WTC11 (cell line): Measurements from ENCODE around the gene KDM3B. TPM values are rescaled to one million over a fixed set of nuclear protein-coding genes. Genes with fewer than 3 reads are reported as not detected.

Experiments used
- ATAC-seq: fragments of 200-7000 bp; cut with Tn5 transposase; 2 replicates; pipeline ENCODE4 v1.10.0; 2021; ENCODE audit warnings: mild to moderate bottlenecking, moderate library complexity
- CTCF ChIA-PET: fragments of 300-600 bp; sonication (Branson Sonifier 250); formaldehyde crosslinking; loops from one replicate; lab custom pipeline; 2021; ENCODE audit warnings: antibody characterized with exemption; lab: Charles Lee
- POLR2A ChIA-PET: fragments of 350-600 bp; sonication (Branson Sonifier 250); formaldehyde crosslinking; loops from one replicate; lab custom pipeline; 2021; ENCODE audit warnings: antibody characterized with exemption; lab: Charles Lee
- DNase-seq: peaks from one replicate; pipeline ENCODE4 v3.0.0; 2021; ENCODE audit warnings: low spot score
- H3K27ac Mint-ChIP-seq: 2 replicates; pipeline ENCODE4 v1.8.0; 2021; ENCODE audit warnings: mixed read lengths
- H3K27me3 Mint-ChIP-seq: 2 replicates; pipeline ENCODE4 v1.8.0; 2021; ENCODE audit warnings: low read depth, mild to moderate bottlenecking, moderate library complexity, mixed read lengths
- H3K36me3 Mint-ChIP-seq: 2 replicates; pipeline ENCODE4 v1.8.0; 2021; ENCODE audit warnings: mixed read lengths
- H3K4me1 Mint-ChIP-seq: 2 replicates; pipeline ENCODE4 v1.8.0; 2022; ENCODE audit warnings: mixed read lengths
- H3K4me3 Mint-ChIP-seq: 2 replicates; pipeline ENCODE4 v1.8.0; 2021; ENCODE audit warnings: mild to moderate bottlenecking, moderate library complexity, mixed read lengths
- H3K9me3 Mint-ChIP-seq: 2 replicates; pipeline ENCODE4 v1.8.0; 2021; ENCODE audit warnings: mixed read lengths
- FOXK1 ChIP-seq: sonication (generic); formaldehyde crosslinking; IDR thresholded peaks from 2 replicates; pipeline ENCODE4 v1.8.0; 2022; ENCODE audit warnings: mild to moderate bottlenecking, moderate library complexity, missing genetic modification reagents
- JUN ChIP-seq: sonication (generic); formaldehyde crosslinking; IDR thresholded peaks from 2 replicates; pipeline ENCODE4 v1.8.0; 2023; ENCODE audit warnings: mild to moderate bottlenecking, missing genetic modification reagents
- MLX ChIP-seq: sonication (generic); formaldehyde crosslinking; IDR thresholded peaks from 2 replicates; pipeline ENCODE4 v1.8.1; 2023; ENCODE audit warnings: mild to moderate bottlenecking, missing genetic modification reagents, moderate library complexity
- MYBL2 ChIP-seq: sonication (generic); formaldehyde crosslinking; IDR thresholded peaks from 2 replicates; pipeline ENCODE4 v1.8.1; 2023; ENCODE audit warnings: mild to moderate bottlenecking, moderate library complexity, missing genetic modification reagents
- NFE2L1 ChIP-seq: sonication (generic); formaldehyde crosslinking; IDR thresholded peaks from 2 replicates; pipeline ENCODE4 v1.8.1; 2023; ENCODE audit warnings: missing genetic modification reagents
- NFYB ChIP-seq: sonication (generic); formaldehyde crosslinking; conservative IDR thresholded peaks from 2 replicates; pipeline ENCODE4 v1.8.0; 2022; ENCODE audit warnings: low read depth, missing genetic modification reagents
- NR1H2 ChIP-seq: sonication (generic); formaldehyde crosslinking; IDR thresholded peaks from 2 replicates; pipeline ENCODE4 v1.9.0; 2021; ENCODE audit warnings: mild to moderate bottlenecking, moderate library complexity, missing genetic modification reagents
- NR3C1 ChIP-seq: sonication (generic); formaldehyde crosslinking; conservative IDR thresholded peaks from 2 replicates; pipeline ENCODE4 v1.8.1; 2023; ENCODE audit warnings: low read depth, mild to moderate bottlenecking, missing genetic modification reagents
- RELA ChIP-seq: sonication (generic); formaldehyde crosslinking; IDR thresholded peaks from 2 replicates; pipeline ENCODE4 v1.8.1; 2022; ENCODE audit warnings: missing genetic modification reagents, mild to moderate bottlenecking, borderline replicate concordance
- SMAD3 ChIP-seq: sonication (generic); formaldehyde crosslinking; IDR thresholded peaks from 2 replicates; pipeline ENCODE4 v1.8.0; 2022; ENCODE audit warnings: missing genetic modification reagents, mild to moderate bottlenecking, borderline replicate concordance
- SMAD4 ChIP-seq: sonication (generic); formaldehyde crosslinking; IDR thresholded peaks from 2 replicates; pipeline ENCODE4 v1.8.0; 2022; ENCODE audit warnings: mild to moderate bottlenecking, missing genetic modification reagents
- TP53 ChIP-seq: sonication (generic); formaldehyde crosslinking; IDR thresholded peaks from 2 replicates; pipeline ENCODE4 v1.8.1; 2023; ENCODE audit warnings: mild to moderate bottlenecking, missing genetic modification reagents
- ZNF138 ChIP-seq: sonication (generic); formaldehyde crosslinking; conservative IDR thresholded peaks from 2 replicates; pipeline ENCODE4 v1.8.1; 2022; ENCODE audit warnings: mild to moderate bottlenecking, moderate library complexity, missing genetic modification reagents
- ZNF219 ChIP-seq: sonication (generic); formaldehyde crosslinking; IDR thresholded peaks from 2 replicates; pipeline ENCODE4 v1.8.0; 2023; ENCODE audit warnings: missing genetic modification reagents, mild to moderate bottlenecking, borderline replicate concordance
- ZNF317 ChIP-seq: sonication (generic); formaldehyde crosslinking; IDR thresholded peaks from 2 replicates; pipeline ENCODE4 v1.8.1; 2023; ENCODE audit warnings: low read depth, mild to moderate bottlenecking, moderate library complexity, missing genetic modification reagents, borderline replicate concordance
- ZNF423 ChIP-seq: fragments of 250-450 bp; sonication (Bioruptor Pico); IDR thresholded peaks from 2 replicates; pipeline ENCODE4 v2.1.2; 2022; ENCODE audit warnings: mild to moderate bottlenecking, moderate library complexity
- total RNA-seq: library from RNA; stranded (reverse); gene quantifications from 3 replicates; pipeline ENCODE4 v1.2.3, GENCODE V29; 2021
- TF ChIP-seq, protein P1 (sequence below): sonication (generic); formaldehyde crosslinking; IDR thresholded peaks from 2 replicates; pipeline ENCODE4 v1.8.1; 2022; ENCODE audit warnings: mild to moderate bottlenecking, missing genetic modification reagents, moderate library complexity, borderline replicate concordance
- TF ChIP-seq, protein P2 (sequence below): sonication (generic); formaldehyde crosslinking; IDR thresholded peaks from 2 replicates; pipeline ENCODE4 v1.8.1; 2023; ENCODE audit warnings: mild to moderate bottlenecking, missing genetic modification reagents, borderline replicate concordance
- TF ChIP-seq, protein P3 (sequence below): fragments of 250-450 bp; sonication (Bioruptor Pico); IDR thresholded peaks from 2 replicates; pipeline ENCODE4 v1.8.0; 2021; ENCODE audit warnings: mild to moderate bottlenecking

KDM3B gene
- total RNA-seq, 1 experiment from 2014 or later: 87.9 TPM

- Mint-ChIP-seq H3K27me3 (no peaks in the 10 kb centered on the region), H3K9me3 (peaks cover 10% of the 10 kb centered on the region), H3K36me3 (peaks cover 11% of the 10 kb centered on the region; the same call in 1 of the 2 replicates), H3K4me3 (peak overlapping the region; percentile 92), H3K4me1 (peaks cover 23% of the 10 kb centered on the region), H3K27ac (peak overlapping the region; percentile 94)
- POLR2A ChIA-PET: interaction anchor here (0.6 to 4.9 kb wide), 5 partner anchors 16 to 190 kb away, joined by 3 to 61 read pairs (median 10); partner anchors contain the start of genes BRD8, CDC25C, FAM53C and KIF20A
- DNase-seq: no peak
- ATAC-seq: no peak
- no peak for TF ChIP-seq NR3C1 (CRISPR knock-in tag)
- no peak for TF ChIP-seq TP53
- TF ChIP-seq, protein P1, sequence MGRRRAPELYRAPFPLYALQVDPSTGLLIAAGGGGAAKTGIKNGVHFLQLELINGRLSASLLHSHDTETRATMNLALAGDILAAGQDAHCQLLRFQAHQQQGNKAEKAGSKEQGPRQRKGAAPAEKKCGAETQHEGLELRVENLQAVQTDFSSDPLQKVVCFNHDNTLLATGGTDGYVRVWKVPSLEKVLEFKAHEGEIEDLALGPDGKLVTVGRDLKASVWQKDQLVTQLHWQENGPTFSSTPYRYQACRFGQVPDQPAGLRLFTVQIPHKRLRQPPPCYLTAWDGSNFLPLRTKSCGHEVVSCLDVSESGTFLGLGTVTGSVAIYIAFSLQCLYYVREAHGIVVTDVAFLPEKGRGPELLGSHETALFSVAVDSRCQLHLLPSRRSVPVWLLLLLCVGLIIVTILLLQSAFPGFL: no peak
- TF ChIP-seq NR1H2: no peak
- no peak for TF ChIP-seq MLX (CRISPR knock-in tag)
- no peak for TF ChIP-seq ZNF138 (CRISPR knock-in tag)
- no peak for TF ChIP-seq RELA (CRISPR knock-in tag)
- no peak for TF ChIP-seq NFYB
- TF ChIP-seq MYBL2 (CRISPR knock-in tag): no peak
- no peak for TF ChIP-seq JUN (CRISPR knock-in tag)
- no peak for TF ChIP-seq SMAD4
- TF ChIP-seq, protein P2, sequence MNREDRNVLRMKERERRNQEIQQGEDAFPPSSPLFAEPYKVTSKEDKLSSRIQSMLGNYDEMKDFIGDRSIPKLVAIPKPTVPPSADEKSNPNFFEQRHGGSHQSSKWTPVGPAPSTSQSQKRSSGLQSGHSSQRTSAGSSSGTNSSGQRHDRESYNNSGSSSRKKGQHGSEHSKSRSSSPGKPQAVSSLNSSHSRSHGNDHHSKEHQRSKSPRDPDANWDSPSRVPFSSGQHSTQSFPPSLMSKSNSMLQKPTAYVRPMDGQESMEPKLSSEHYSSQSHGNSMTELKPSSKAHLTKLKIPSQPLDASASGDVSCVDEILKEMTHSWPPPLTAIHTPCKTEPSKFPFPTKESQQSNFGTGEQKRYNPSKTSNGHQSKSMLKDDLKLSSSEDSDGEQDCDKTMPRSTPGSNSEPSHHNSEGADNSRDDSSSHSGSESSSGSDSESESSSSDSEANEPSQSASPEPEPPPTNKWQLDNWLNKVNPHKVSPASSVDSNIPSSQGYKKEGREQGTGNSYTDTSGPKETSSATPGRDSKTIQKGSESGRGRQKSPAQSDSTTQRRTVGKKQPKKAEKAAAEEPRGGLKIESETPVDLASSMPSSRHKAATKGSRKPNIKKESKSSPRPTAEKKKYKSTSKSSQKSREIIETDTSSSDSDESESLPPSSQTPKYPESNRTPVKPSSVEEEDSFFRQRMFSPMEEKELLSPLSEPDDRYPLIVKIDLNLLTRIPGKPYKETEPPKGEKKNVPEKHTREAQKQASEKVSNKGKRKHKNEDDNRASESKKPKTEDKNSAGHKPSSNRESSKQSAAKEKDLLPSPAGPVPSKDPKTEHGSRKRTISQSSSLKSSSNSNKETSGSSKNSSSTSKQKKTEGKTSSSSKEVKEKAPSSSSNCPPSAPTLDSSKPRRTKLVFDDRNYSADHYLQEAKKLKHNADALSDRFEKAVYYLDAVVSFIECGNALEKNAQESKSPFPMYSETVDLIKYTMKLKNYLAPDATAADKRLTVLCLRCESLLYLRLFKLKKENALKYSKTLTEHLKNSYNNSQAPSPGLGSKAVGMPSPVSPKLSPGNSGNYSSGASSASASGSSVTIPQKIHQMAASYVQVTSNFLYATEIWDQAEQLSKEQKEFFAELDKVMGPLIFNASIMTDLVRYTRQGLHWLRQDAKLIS (CRISPR knock-in tag): no peak
- TF ChIP-seq ZNF423 (CRISPR knock-in tag): no peak
- TF ChIP-seq SMAD3 (CRISPR knock-in tag): no peak
- TF ChIP-seq ZNF219 (CRISPR knock-in tag): no peak
- no peak for TF ChIP-seq NFE2L1 (CRISPR knock-in tag)
- CTCF ChIA-PET: interaction anchor here (0.8 to 5.1 kb wide), 11 partner anchors 9 to 139 kb away, joined by 3 to 187 read pairs (median 27); partner anchors contain the start of genes CDC23, CDC25C, EGR1 and FAM53C
Measured at GRCh38 chr5:138354387-138354786, 1.9 kb downstream of the KDM3B start.

DNA sequence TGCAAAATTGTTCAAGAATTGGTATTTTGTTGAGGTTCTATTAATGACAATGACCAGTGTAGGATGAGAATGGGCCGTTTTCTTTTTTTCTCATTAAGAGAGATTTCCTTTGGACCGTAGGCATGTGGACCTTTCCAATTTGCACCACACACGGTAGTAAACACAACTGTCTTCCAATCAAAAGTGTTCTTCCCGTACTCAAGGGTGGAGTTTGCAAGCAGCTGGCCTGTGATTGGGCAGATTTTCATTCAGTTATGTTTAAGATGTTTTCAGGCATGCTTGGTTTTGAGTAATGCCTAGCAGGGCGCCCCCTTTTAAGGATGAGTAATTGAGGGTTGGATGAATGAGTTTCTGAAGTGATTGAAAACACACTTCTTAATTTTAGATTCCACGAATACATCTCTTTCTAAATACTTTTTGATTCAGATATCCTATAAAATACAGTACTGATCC, 2.5 kb downstream of the KDM3B start:
- DNase-seq (peak; percentile 37), ATAC-seq (peak; percentile 65)
- Mint-ChIP-seq H3K27ac (peak overlapping the region; percentile 94), H3K36me3 (peaks cover 11% of the 10 kb centered on the region; the same call in 1 of the 2 replicates), H3K9me3 (peaks cover 10% of the 10 kb centered on the region), H3K4me3 (peak overlapping the region; percentile 92), H3K4me1 (peaks cover 23% of the 10 kb centered on the region), H3K27me3 (no peaks in the 10 kb centered on the region)
- POLR2A ChIA-PET: interaction anchor here (2.0 to 4.9 kb wide), 2 partner anchors 17 to 176 kb away, joined by 10 to 61 read pairs; partner anchors contain the start of genes BRD8, FAM53C and KIF20A
- CTCF ChIA-PET: interaction anchor here (0.8 to 5.1 kb wide), 9 partner anchors 14 to 140 kb away, joined by 3 to 187 read pairs (median 33); partner anchors contain the start of genes CDC23, CDC25C, EGR1 and FAM53C
- TF ChIP-seq NFYB (peak; percentile 56), FOXK1 (CRISPR knock-in tag) (peak; percentile 91), ZNF423 (CRISPR knock-in tag) (no peak), ZNF317 (CRISPR knock-in tag) (no peak)
- TF ChIP-seq, protein P3, sequence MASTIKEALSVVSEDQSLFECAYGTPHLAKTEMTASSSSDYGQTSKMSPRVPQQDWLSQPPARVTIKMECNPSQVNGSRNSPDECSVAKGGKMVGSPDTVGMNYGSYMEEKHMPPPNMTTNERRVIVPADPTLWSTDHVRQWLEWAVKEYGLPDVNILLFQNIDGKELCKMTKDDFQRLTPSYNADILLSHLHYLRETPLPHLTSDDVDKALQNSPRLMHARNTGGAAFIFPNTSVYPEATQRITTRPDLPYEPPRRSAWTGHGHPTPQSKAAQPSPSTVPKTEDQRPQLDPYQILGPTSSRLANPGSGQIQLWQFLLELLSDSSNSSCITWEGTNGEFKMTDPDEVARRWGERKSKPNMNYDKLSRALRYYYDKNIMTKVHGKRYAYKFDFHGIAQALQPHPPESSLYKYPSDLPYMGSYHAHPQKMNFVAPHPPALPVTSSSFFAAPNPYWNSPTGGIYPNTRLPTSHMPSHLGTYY: no peak
